SU-DHL-6 (cell line): ENCODE data around the gene DCC.

ENCODE experiments used
- CTCF ChIP-seq: fragments of 200-600 bp; sonication (generic); IDR thresholded peaks from one replicate; pipeline ENCODE4 v1.5.1; 2017; ENCODE audit warnings: antibody characterized with exemption, mild to moderate bottlenecking, low read length, moderate library complexity; ENCODE audit not compliant: insufficient read depth, poor library complexity, severe bottlenecking
- EZH2phosphoT487 ChIP-seq: fragments of 200-600 bp; sonication (generic), shearing (Covaris generic); conservative IDR thresholded peaks from 2 replicates; pipeline ENCODE4 v1.6.1; 2018; ENCODE audit warnings: mild to moderate bottlenecking, antibody characterized with exemption, low read length, moderate library complexity, mixed read lengths

DNA sequence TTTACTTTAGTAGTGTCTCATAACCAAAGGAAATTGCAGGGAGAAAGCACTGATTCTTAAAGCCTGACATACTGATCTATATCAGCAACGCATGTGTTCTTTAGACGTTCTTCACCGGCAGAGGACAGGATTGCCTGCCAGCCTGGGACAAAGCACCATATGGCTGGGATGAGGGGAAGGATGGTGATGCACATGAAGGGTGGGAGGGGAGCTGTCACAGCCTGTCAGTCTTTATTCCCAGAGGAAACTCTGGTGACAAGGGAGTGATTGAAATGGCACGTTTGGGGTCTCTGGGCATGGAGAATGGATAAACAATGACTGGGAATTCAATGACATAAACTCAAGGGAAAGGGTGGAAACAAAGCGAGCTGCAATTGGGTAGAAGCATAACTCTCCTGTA, 808.1 kb downstream of the DCC start:
- TF ChIP-seq CTCF (no peak), EZH2phosphoT487 (no peak)
